SK-N-SH treated with all-trans-retinoic acid at 6 μM for 48 hours (cell line): ENCODE results near the gene SPATA18.

Source experiments
- ATAC-seq: fragments of 200-7000 bp; cut with Tn5 transposase; 3 replicates; pipeline ENCODE4 v1.9.1; 2020; ENCODE audit warnings: mild to moderate bottlenecking, moderate library complexity
- ARNTL ChIP-seq: fragments of 450-650 bp; formaldehyde crosslinking; IDR thresholded peaks from 2 replicates; pipeline ENCODE4 v1.5.0; 2020; ENCODE audit warnings: low read depth, mild to moderate bottlenecking, moderate library complexity, borderline replicate concordance
- BACH2 ChIP-seq: fragments of 250-450 bp; sonication (Bioruptor Pico); IDR thresholded peaks from 2 replicates; pipeline ENCODE4 v1.9.0; 2021; ENCODE audit warnings: mild to moderate bottlenecking, borderline replicate concordance
- CREB5 ChIP-seq: fragments of 250-450 bp; sonication (Bioruptor Pico); IDR thresholded peaks from 2 replicates; pipeline ENCODE4 v1.5.1; 2020; ENCODE audit warnings: low read depth, mild to moderate bottlenecking, moderate library complexity
- CSDC2 ChIP-seq: fragments of 250-450 bp; sonication (Bioruptor Pico); IDR thresholded peaks from 2 replicates; pipeline ENCODE4 v1.5.0; 2020; ENCODE audit warnings: mild to moderate bottlenecking, moderate library complexity
- CSRNP3 ChIP-seq: fragments of 250-450 bp; sonication (Bioruptor Pico); IDR thresholded peaks from 2 replicates; pipeline ENCODE4 v1.5.1; 2021; ENCODE audit warnings: mild to moderate bottlenecking, moderate library complexity
- ESRRG ChIP-seq: fragments of 250-450 bp; sonication (Bioruptor Pico); IDR thresholded peaks from 2 replicates; pipeline ENCODE4 v1.6.1; 2021; ENCODE audit warnings: mild to moderate bottlenecking
- GLIS3 ChIP-seq: fragments of 250-450 bp; sonication (Bioruptor Pico); IDR thresholded peaks from 2 replicates; pipeline ENCODE4 v1.5.0; 2020; ENCODE audit warnings: mild to moderate bottlenecking, moderate library complexity
- ISL1 ChIP-seq: fragments of 250-450 bp; sonication (Bioruptor Pico); IDR thresholded peaks from 2 replicates; pipeline ENCODE4 v2.1.2; 2022; ENCODE audit warnings: mild to moderate bottlenecking, moderate library complexity
- OSR1 ChIP-seq: fragments of 250-450 bp; sonication (Bioruptor Pico); IDR thresholded peaks from 2 replicates; pipeline ENCODE4 v1.8.0; 2022; ENCODE audit warnings: moderate library complexity, mild to moderate bottlenecking, inconsistent platforms
- POU6F1 ChIP-seq: fragments of 250-450 bp; sonication (Bioruptor Pico); IDR thresholded peaks from 2 replicates; pipeline ENCODE4 v1.8.0; 2021; ENCODE audit warnings: low read depth, mild to moderate bottlenecking, moderate library complexity, borderline replicate concordance
- PPARA ChIP-seq: fragments of 250-450 bp; sonication (Bioruptor Pico); IDR thresholded peaks from 2 replicates; pipeline ENCODE4 v1.5.0; 2020; ENCODE audit warnings: mild to moderate bottlenecking, borderline replicate concordance
- RARB ChIP-seq: fragments of 250-450 bp; sonication (Bioruptor Pico); IDR thresholded peaks from 2 replicates; pipeline ENCODE4 v1.8.0; 2021; ENCODE audit warnings: mild to moderate bottlenecking, moderate library complexity
- SNAI2 ChIP-seq: fragments of 250-450 bp; sonication (Bioruptor Pico); IDR thresholded peaks from 2 replicates; pipeline ENCODE4 v1.5.0; 2020; ENCODE audit warnings: mild to moderate bottlenecking, moderate library complexity
- TCF4 ChIP-seq: fragments of 250-450 bp; sonication (Bioruptor Pico); IDR thresholded peaks from 2 replicates; pipeline ENCODE4 v1.8.0; 2021; ENCODE audit warnings: mild to moderate bottlenecking, moderate library complexity, borderline replicate concordance
- TOX ChIP-seq: fragments of 250-450 bp; sonication (Bioruptor Pico); IDR thresholded peaks from 2 replicates; pipeline ENCODE4 v1.8.0; 2021; ENCODE audit warnings: mild to moderate bottlenecking, moderate library complexity, borderline replicate concordance
- ZC3H10 ChIP-seq: fragments of 250-450 bp; sonication (Bioruptor Pico); IDR thresholded peaks from 2 replicates; pipeline ENCODE4 v1.5.1; 2021; ENCODE audit warnings: mild to moderate bottlenecking, moderate library complexity
- ZFP3 ChIP-seq: fragments of 250-450 bp; sonication (Bioruptor Pico); IDR thresholded peaks from 2 replicates; pipeline ENCODE4 v1.5.0; 2020; ENCODE audit warnings: mild to moderate bottlenecking, moderate library complexity
- ZFP30 ChIP-seq: fragments of 450-650 bp; formaldehyde crosslinking; IDR thresholded peaks from 2 replicates; pipeline ENCODE4 v1.5.0; 2022; ENCODE audit warnings: mild to moderate bottlenecking, moderate library complexity
- ZNF565 ChIP-seq: fragments of 450-650 bp; formaldehyde crosslinking; conservative IDR thresholded peaks from 2 replicates; pipeline ENCODE4 v1.5.0; 2020; ENCODE audit warnings: low read depth, mild to moderate bottlenecking, moderate library complexity
- ZNF70 ChIP-seq: fragments of 450-650 bp; formaldehyde crosslinking; IDR thresholded peaks from 2 replicates; pipeline ENCODE4 v1.5.0; 2020; ENCODE audit warnings: mild to moderate bottlenecking, moderate library complexity
- ZNF8 ChIP-seq: fragments of 450-650 bp; formaldehyde crosslinking; IDR thresholded peaks from 2 replicates; pipeline ENCODE4 v1.5.0; 2020; ENCODE audit warnings: mild to moderate bottlenecking, moderate library complexity
- TF ChIP-seq, protein P1 (sequence below): fragments of 250-450 bp; sonication (Bioruptor Pico); IDR thresholded peaks from 2 replicates; pipeline ENCODE4 v1.5.0; 2020; ENCODE audit warnings: mild to moderate bottlenecking, moderate library complexity
- TF ChIP-seq, protein P2 (sequence below): fragments of 250-450 bp; sonication (Bioruptor Pico); IDR thresholded peaks from 2 replicates; pipeline ENCODE4 v1.8.0; 2020; ENCODE audit warnings: mild to moderate bottlenecking, moderate library complexity, borderline replicate concordance

SPATA18 gene

DNA sequence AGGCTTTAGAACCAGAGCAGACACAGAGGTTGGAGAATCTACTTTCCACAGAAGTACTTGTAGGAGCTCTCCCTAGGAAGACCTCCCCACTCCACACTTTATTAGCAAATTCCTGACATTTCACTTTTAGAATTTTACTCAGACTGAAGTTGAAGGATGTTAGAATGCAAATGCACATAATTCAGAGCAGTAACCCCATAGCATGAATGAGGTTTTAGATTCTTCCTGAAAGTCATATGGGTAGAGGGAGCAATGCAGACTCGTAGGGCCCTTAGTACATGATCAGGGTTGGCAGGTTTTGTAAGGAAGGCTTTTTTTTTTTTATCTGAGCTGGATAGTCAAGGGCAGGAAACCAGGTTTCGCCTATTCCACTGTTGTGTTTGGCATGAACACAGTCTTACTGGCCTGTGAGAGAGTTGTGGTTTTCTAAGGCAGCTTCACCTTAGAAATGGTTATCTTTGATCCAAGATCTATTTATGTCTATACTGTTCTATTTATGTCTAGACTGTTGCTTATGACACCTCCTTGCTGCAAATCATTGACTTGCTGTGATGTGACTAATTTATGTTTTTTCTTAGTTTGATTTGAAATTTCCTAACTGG lies 48.9 kb downstream of the SPATA18 start:
- TF ChIP-seq ARNTL (CRISPR knock-in tag) (no peak), ESRRG (CRISPR knock-in tag) (no peak), RARB (no peak), ZFP30 (CRISPR knock-in tag) (no peak), ZNF8 (no peak), BACH2 (CRISPR knock-in tag) (no peak), TOX (CRISPR knock-in tag) (no peak), PPARA (CRISPR knock-in tag) (no peak), TCF4 (CRISPR knock-in tag) (no peak), CSDC2 (CRISPR knock-in tag) (no peak), ZC3H10 (CRISPR knock-in tag) (no peak), ISL1 (CRISPR knock-in tag) (no peak)
- ATAC-seq = peak; percentile 19; the same call in 1 of the 3 replicates

GRCh38 chr4:52102587-52102986 lies 51.5 kb downstream of the SPATA18 start:
- TF ChIP-seq ZFP3 (CRISPR knock-in tag) (no peak), CSDC2 (CRISPR knock-in tag) (no peak), CREB5 (CRISPR knock-in tag) (no peak), TOX (CRISPR knock-in tag) (no peak), GLIS3 (CRISPR knock-in tag) (no peak), TCF4 (CRISPR knock-in tag) (no peak), PPARA (CRISPR knock-in tag) (no peak), ZNF8 (no peak), POU6F1 (no peak), OSR1 (CRISPR knock-in tag) (no peak), CSRNP3 (no peak), SNAI2 (CRISPR knock-in tag) (no peak), ISL1 (CRISPR knock-in tag) (no peak)
- TF ChIP-seq, protein P1, sequence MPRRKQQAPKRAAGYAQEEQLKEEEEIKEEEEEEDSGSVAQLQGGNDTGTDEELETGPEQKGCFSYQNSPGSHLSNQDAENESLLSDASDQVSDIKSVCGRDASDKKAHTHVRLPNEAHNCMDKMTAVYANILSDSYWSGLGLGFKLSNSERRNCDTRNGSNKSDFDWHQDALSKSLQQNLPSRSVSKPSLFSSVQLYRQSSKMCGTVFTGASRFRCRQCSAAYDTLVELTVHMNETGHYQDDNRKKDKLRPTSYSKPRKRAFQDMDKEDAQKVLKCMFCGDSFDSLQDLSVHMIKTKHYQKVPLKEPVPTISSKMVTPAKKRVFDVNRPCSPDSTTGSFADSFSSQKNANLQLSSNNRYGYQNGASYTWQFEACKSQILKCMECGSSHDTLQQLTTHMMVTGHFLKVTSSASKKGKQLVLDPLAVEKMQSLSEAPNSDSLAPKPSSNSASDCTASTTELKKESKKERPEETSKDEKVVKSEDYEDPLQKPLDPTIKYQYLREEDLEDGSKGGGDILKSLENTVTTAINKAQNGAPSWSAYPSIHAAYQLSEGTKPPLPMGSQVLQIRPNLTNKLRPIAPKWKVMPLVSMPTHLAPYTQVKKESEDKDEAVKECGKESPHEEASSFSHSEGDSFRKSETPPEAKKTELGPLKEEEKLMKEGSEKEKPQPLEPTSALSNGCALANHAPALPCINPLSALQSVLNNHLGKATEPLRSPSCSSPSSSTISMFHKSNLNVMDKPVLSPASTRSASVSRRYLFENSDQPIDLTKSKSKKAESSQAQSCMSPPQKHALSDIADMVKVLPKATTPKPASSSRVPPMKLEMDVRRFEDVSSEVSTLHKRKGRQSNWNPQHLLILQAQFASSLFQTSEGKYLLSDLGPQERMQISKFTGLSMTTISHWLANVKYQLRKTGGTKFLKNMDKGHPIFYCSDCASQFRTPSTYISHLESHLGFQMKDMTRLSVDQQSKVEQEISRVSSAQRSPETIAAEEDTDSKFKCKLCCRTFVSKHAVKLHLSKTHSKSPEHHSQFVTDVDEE (CRISPR knock-in tag) = no peak
- TF ChIP-seq, all 23 proteins: peak for 0
- no peak for ATAC-seq

- ATAC-seq = peak; percentile 45; the same call in 2 of the 3 replicates
- TF ChIP-seq ZNF565 (no peak), ZNF70 (CRISPR knock-in tag) (no peak), RARB (no peak), ZFP30 (CRISPR knock-in tag) (no peak), SNAI2 (CRISPR knock-in tag) (no peak), TCF4 (CRISPR knock-in tag) (no peak), ZFP3 (CRISPR knock-in tag) (no peak), GLIS3 (CRISPR knock-in tag) (no peak), ZNF8 (no peak), CSRNP3 (no peak), ARNTL (CRISPR knock-in tag) (no peak), ZC3H10 (CRISPR knock-in tag) (no peak), ESRRG (CRISPR knock-in tag) (no peak), ISL1 (CRISPR knock-in tag) (no peak)
- TF ChIP-seq, protein P2, sequence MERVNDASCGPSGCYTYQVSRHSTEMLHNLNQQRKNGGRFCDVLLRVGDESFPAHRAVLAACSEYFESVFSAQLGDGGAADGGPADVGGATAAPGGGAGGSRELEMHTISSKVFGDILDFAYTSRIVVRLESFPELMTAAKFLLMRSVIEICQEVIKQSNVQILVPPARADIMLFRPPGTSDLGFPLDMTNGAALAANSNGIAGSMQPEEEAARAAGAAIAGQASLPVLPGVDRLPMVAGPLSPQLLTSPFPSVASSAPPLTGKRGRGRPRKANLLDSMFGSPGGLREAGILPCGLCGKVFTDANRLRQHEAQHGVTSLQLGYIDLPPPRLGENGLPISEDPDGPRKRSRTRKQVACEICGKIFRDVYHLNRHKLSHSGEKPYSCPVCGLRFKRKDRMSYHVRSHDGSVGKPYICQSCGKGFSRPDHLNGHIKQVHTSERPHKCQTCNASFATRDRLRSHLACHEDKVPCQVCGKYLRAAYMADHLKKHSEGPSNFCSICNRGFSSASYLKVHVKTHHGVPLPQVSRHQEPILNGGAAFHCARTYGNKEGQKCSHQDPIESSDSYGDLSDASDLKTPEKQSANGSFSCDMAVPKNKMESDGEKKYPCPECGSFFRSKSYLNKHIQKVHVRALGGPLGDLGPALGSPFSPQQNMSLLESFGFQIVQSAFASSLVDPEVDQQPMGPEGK (CRISPR knock-in tag) = no peak
- TF ChIP-seq, protein P1 (CRISPR knock-in tag) = no peak
Measured at GRCh38 chr4:52103319-52103718, 52.2 kb downstream of the SPATA18 start.
